Measurements from ENCODE around the gene RPUSD1. TPM values are rescaled to one million over a fixed set of nuclear protein-coding genes. Genes with fewer than 3 reads are reported as not detected.

Gene RPUSD1
- total RNA-seq, 1 experiment from 2014 or later = 45.1 TPM

- TF ChIP-seq STAT6 (CRISPR knock-in tag; conservative IDR thresholded peaks at IDR 0.05; ENCODE audit: low read depth) (no peak), USF1 (CRISPR knock-in tag; IDR thresholded peaks at IDR 0.05) (no peak), TEAD1 (CRISPR knock-in tag; IDR thresholded peaks at IDR 0.05) (no peak), ZNF232 (CRISPR knock-in tag; IDR thresholded peaks at IDR 0.05) (no peak), ETV6 (CRISPR knock-in tag; IDR thresholded peaks at IDR 0.05) (no peak), EMX1 (CRISPR knock-in tag; IDR thresholded peaks at IDR 0.05) (no peak)
These were observed 22.0 kb downstream of the RPUSD1 start (continued) for GRCh38 chr16:766008-766819.

DNA sequence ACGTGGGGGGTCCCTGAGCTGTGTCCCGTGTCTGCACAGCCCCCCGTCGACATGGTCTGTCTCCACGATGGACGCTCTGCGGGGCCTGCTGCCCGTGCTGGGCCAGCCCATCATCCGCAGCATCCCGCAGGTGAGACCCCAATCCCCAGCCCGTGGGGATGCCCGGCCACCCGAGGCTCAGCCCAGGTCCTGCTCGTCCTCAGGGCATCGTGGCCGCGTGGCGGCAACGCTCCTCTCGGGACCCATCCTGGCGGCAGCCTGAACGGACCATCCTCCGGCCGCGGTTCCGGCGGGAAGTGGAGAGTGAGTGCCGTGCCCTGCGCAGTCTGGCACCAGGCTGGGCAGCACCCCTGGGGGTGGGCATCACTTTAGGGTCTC is 22.7 kb downstream of the RPUSD1 start:
- ChIA-PET CTCF (interaction anchor here (1.4 kb wide), 1 partner anchor 22 kb away, joined by 4 read pairs; no protein-coding TSS in a partner anchor), POLR2A (no interaction called here)
- Mint-ChIP-seq H3K4me3 (no peak overlapping the region), H3K27ac (no peak overlapping the region), H3K9me3 (no peaks in the 10 kb centered on the region), H3K4me1 (no peaks in the 10 kb centered on the region), H3K36me3 (no peaks in the 10 kb centered on the region), H3K27me3 (ENCODE audit: low read depth) (no peaks in the 10 kb centered on the region)
- ATAC-seq (no peak), DNase-seq (ENCODE audit: low spot score) (no peak)
- no peak for TF ChIP-seq ZBTB43 (CRISPR knock-in tag; IDR thresholded peaks at IDR 0.05)
- no peak for TF ChIP-seq SMAD4 (CRISPR knock-in tag; IDR thresholded peaks at IDR 0.05)
- no peak for TF ChIP-seq AR (CRISPR knock-in tag; IDR thresholded peaks at IDR 0.05)
- TF ChIP-seq ZNF219 (CRISPR knock-in tag; IDR thresholded peaks at IDR 0.05; ENCODE audit: borderline replicate concordance) = no peak
- no peak for TF ChIP-seq NFATC4 (CRISPR knock-in tag; IDR thresholded peaks at IDR 0.05)
- TF ChIP-seq, protein P1, sequence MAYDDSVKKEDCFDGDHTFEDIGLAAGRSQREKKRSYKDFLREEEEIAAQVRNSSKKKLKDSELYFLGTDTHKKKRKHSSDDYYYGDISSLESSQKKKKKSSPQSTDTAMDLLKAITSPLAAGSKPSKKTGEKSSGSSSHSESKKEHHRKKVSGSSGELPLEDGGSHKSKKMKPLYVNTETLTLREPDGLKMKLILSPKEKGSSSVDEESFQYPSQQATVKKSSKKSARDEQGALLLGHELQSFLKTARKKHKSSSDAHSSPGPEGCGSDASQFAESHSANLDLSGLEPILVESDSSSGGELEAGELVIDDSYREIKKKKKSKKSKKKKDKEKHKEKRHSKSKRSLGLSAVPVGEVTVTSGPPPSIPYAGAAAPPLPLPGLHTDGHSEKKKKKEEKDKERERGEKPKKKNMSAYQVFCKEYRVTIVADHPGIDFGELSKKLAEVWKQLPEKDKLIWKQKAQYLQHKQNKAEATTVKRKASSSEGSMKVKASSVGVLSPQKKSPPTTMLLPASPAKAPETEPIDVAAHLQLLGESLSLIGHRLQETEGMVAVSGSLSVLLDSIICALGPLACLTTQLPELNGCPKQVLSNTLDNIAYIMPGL (CRISPR knock-in tag; IDR thresholded peaks at IDR 0.05) = no peak
- TF ChIP-seq FOXP4 (CRISPR knock-in tag; IDR thresholded peaks at IDR 0.05) = no peak
- TF ChIP-seq EMX1 (CRISPR knock-in tag; IDR thresholded peaks at IDR 0.05) = no peak
- no peak for TF ChIP-seq ZNF138 (CRISPR knock-in tag; conservative IDR thresholded peaks at IDR 0.05)
- no peak for TF ChIP-seq ESRRA (CRISPR knock-in tag; IDR thresholded peaks at IDR 0.05; ENCODE audit: borderline replicate concordance)
- TF ChIP-seq, protein P2, sequence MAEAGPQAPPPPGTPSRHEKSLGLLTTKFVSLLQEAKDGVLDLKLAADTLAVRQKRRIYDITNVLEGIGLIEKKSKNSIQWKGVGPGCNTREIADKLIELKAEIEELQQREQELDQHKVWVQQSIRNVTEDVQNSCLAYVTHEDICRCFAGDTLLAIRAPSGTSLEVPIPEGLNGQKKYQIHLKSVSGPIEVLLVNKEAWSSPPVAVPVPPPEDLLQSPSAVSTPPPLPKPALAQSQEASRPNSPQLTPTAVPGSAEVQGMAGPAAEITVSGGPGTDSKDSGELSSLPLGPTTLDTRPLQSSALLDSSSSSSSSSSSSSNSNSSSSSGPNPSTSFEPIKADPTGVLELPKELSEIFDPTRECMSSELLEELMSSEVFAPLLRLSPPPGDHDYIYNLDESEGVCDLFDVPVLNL (CRISPR knock-in tag; IDR thresholded peaks at IDR 0.05; ENCODE audit: borderline replicate concordance, low read depth) = no peak
- no peak for TF ChIP-seq ATF1 (CRISPR knock-in tag; IDR thresholded peaks at IDR 0.05)
- TF ChIP-seq, protein P3, sequence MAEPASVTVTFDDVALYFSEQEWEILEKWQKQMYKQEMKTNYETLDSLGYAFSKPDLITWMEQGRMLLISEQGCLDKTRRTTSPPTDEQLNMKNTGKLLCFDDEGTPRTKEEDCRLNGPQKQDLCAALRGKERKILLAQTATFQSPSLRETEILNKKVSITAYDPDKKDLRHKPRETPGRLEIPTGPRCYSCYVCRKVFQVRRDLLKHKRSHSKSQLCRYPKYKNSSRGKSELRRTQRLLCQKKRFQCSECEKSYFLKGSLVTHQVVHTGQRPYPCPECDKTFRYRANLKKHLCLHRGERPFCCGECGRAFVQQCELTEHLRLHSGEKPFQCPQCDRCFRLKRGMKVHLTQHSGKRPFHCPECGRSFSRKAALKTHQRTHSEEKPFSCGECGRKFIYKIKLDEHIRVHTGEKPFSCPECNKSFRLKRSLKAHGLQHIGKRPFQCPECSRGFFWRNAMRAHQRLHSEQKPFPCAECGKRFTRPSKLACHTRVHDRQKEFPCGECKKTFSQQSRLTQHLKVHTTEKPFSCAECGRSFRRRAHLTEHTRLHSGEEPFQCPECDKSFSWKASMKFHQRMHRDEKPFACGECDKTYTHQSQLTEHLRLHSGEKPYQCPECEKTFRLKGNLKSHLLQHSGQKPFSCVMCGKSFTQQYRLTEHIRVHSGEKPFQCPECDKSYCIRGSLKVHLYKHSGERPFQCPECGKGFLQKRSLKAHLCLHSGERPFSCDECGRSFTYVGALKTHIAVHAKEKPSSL (CRISPR knock-in tag; conservative IDR thresholded peaks at IDR 0.05) = no peak
- TF ChIP-seq, protein P4, sequence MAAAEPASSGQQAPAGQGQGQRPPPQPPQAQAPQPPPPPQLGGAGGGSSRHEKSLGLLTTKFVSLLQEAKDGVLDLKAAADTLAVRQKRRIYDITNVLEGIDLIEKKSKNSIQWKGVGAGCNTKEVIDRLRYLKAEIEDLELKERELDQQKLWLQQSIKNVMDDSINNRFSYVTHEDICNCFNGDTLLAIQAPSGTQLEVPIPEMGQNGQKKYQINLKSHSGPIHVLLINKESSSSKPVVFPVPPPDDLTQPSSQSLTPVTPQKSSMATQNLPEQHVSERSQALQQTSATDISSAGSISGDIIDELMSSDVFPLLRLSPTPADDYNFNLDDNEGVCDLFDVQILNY (CRISPR knock-in tag; IDR thresholded peaks at IDR 0.05) = no peak
